Measurements from ENCODE around the gene LAX1. TPM values are rescaled to one million over a fixed set of nuclear protein-coding genes. Genes with fewer than 3 reads are reported as not detected.

The LAX1 gene
- total RNA-seq, 3 donors from 2014 or later (not counting 1 experiment from before 2014, with no cell fraction given), result 33.8 to 48.2 (median 41.2) TPM

GRCh38 chr1:203763505-203763904 is 1.5 kb upstream of the LAX1 start:
- H3K4me3 Mint-ChIP-seq, result peak overlapping the region; percentile 76
- H3K36me3 ChIP-seq (ENCODE audit: control insufficient read depth, insufficient read depth, low read length), result no peaks in the 10 kb centered on the region
- H3K27ac ChIP-seq (ENCODE audit: low read length), result peak overlapping the region; percentile 90
- peak in 1 of 2 donors; percentile 20 for DNase-seq
- intact Hi-C loops (cut with micrococcal nuclease), result loop anchor here (5.0 to 10.0 kb wide), 2 partner anchors 34 to 109 kb away; partner anchors contain the start of genes ZBED6 and ZC3H11A
- TF ChIP-seq CTCF (IDR thresholded peaks at IDR 0.05), result no peak
- WGBS (ENCODE audit: insufficient coverage), result 100% methylated on average over 1 of the region's 1 CpG
- H3K27me3 ChIP-seq (ENCODE audit: control insufficient read depth, insufficient read depth, low read length), result no peaks in the 10 kb centered on the region
- ATAC-seq, result no peak
- H3K4me1 Mint-ChIP-seq, result peaks cover 28 to 38% of the 10 kb centered on the region in 2 donors
- H3K27ac Mint-ChIP-seq, result peak overlapping the region; percentile 97 to 99
- H3K4me3 ChIP-seq (ENCODE audit: low read length), result no peak overlapping the region
- no peaks in the 10 kb centered on the region for H3K27me3 Mint-ChIP-seq (ENCODE audit: low read depth in 2 of 2)
- H3K4me1 ChIP-seq (ENCODE audit: control insufficient read depth, insufficient read depth, low read length), result peaks cover 40% of the 10 kb centered on the region
- no peaks in the 10 kb centered on the region for H3K36me3 Mint-ChIP-seq
- no peaks in the 10 kb centered on the region for H3K9me3 ChIP-seq (ENCODE audit: control insufficient read depth, insufficient read depth, low read length)
- no peaks in the 10 kb centered on the region for H3K9me3 Mint-ChIP-seq

- H3K27me3 ChIP-seq (ENCODE audit: control insufficient read depth, insufficient read depth, low read length), result no peaks in the 10 kb centered on the region
- Mint-ChIP-seq H3K9me3 (no peaks in the 10 kb centered on the region), H3K27me3 (ENCODE audit: low read depth in 2 of 2) (no peaks in the 10 kb centered on the region), H3K4me3 (peak overlapping the region; percentile 98), H3K4me1 (peaks cover 36 to 47% of the 10 kb centered on the region in 2 donors), H3K27ac (peak overlapping the region; percentile 97 to 99), H3K36me3 (no peaks in the 10 kb centered on the region)
- 63% methylated on average over 3 of the region's 3 CpGs for WGBS (ENCODE audit: insufficient coverage)
- peaks cover 48% of the 10 kb centered on the region for H3K4me1 ChIP-seq (ENCODE audit: control insufficient read depth, insufficient read depth, low read length)
- peaks cover 5% of the 10 kb centered on the region for H3K36me3 ChIP-seq (ENCODE audit: control insufficient read depth, insufficient read depth, low read length)
- H3K9me3 ChIP-seq (ENCODE audit: control insufficient read depth, insufficient read depth, low read length), result no peaks in the 10 kb centered on the region
- peak overlapping the region; percentile 69 for H3K4me3 ChIP-seq (ENCODE audit: low read length)
- intact Hi-C loops (cut with micrococcal nuclease), result loop anchor here (1.0 to 10.0 kb wide), 6 partner anchors 8 to 477 kb away; partner anchors contain the start of genes ZBED6 and ZC3H11A
- H3K27ac ChIP-seq (ENCODE audit: low read length), result peak overlapping the region; percentile 90
- DNase-seq (peak in 1 of 2 donors; percentile 39), ATAC-seq (no peak)
- TF ChIP-seq CTCF (IDR thresholded peaks at IDR 0.05), result no peak
Measured at GRCh38 chr1:203764105-203765028, 616 bp upstream of the LAX1 start.

- intact Hi-C loops (cut with micrococcal nuclease), result loop anchor here (5.0 to 10.0 kb wide), 2 partner anchors 113 to 481 kb away; no protein-coding TSS in a partner anchor
- H3K9me3 ChIP-seq (ENCODE audit: control insufficient read depth, insufficient read depth, low read length), result no peaks in the 10 kb centered on the region
- Mint-ChIP-seq H3K36me3 (no peaks in the 10 kb centered on the region), H3K27me3 (ENCODE audit: low read depth in 2 of 2) (no peaks in the 10 kb centered on the region), H3K4me1 (peaks cover 61 to 63% of the 10 kb centered on the region in 2 donors), H3K9me3 (no peaks in the 10 kb centered on the region), H3K4me3 (peak overlapping the region; percentile 71), H3K27ac (peak overlapping the region; percentile 71 to 86)
- no peak for TF ChIP-seq CTCF (IDR thresholded peaks at IDR 0.05)
- ATAC-seq (no peak), DNase-seq (peak in 1 of 2 donors; percentile 23)
- peak overlapping the region; percentile 17 for H3K27ac ChIP-seq (ENCODE audit: low read length)
- H3K36me3 ChIP-seq (ENCODE audit: control insufficient read depth, insufficient read depth, low read length), result peaks cover 30% of the 10 kb centered on the region
- whole genome bisulfite sequencing (ENCODE audit: insufficient coverage), result 76% methylated on average over 4 of the region's 6 CpGs
- no peak overlapping the region for H3K4me3 ChIP-seq (ENCODE audit: low read length)
- peaks cover 58% of the 10 kb centered on the region for H3K4me1 ChIP-seq (ENCODE audit: control insufficient read depth, insufficient read depth, low read length)
- no peaks in the 10 kb centered on the region for H3K27me3 ChIP-seq (ENCODE audit: control insufficient read depth, insufficient read depth, low read length)
Measured at GRCh38 chr1:203768256-203768655, 3.3 kb downstream of the LAX1 start.

Measured in natural killer cell (primary cell).